ENCODE measurements around the gene ZNF512.

DNA sequence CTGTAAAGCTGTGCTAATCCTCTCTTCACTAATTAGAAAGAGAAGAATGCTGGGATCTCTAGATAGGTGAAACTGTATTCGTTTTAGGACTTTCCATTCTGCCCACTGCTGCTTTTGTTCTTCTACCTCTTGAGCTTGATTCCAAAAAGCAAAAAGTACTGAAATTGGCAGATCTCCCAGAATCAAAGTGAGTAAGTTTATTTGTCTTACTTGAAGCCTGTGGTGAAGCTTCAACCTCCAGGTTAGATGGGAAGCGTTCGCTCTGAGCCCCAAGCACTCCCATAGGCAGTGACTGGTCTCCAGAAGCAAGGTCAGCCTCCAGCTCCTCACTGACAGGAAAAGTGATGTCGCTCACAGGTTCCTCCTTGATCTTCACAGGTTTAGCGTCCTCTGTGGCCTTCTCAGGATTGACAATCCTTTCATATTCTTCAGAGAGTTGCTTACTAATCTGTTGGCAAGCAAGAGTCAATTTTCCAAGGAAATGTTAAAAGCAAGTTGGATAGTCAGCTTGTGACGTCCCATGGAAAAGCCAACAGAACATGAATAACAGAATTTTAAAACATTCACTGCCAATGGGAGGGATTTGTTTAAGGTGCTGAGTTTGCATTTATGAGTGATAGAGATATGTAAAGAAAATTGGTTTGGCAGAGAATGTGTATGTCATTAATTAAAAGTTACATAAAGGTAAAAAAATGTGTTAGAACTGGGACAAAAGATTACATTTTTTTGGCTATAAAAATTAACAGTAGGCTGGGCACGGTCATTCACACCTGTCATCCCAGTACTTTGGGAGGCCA, 72.5 kb downstream of the ZNF512 start:
- TF ChIP-seq, protein P1, sequence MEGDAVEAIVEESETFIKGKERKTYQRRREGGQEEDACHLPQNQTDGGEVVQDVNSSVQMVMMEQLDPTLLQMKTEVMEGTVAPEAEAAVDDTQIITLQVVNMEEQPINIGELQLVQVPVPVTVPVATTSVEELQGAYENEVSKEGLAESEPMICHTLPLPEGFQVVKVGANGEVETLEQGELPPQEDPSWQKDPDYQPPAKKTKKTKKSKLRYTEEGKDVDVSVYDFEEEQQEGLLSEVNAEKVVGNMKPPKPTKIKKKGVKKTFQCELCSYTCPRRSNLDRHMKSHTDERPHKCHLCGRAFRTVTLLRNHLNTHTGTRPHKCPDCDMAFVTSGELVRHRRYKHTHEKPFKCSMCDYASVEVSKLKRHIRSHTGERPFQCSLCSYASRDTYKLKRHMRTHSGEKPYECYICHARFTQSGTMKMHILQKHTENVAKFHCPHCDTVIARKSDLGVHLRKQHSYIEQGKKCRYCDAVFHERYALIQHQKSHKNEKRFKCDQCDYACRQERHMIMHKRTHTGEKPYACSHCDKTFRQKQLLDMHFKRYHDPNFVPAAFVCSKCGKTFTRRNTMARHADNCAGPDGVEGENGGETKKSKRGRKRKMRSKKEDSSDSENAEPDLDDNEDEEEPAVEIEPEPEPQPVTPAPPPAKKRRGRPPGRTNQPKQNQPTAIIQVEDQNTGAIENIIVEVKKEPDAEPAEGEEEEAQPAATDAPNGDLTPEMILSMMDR (IDR thresholded peaks at IDR 0.05): no peak
- TF ChIP-seq POLR2A (IDR thresholded peaks at IDR 0.05): no peak
